Small intestine (tissue), 7 donors: ENCODE measurements around the gene MYLK. TPM values are rescaled to one million over a fixed set of nuclear protein-coding genes. Genes with fewer than 3 reads are reported as not detected.
A peak's percentile ranks its signal among the peaks of the same experiment; 100 is the strongest.

Source experiments
- DNase-seq, 2 donors: peaks; one replicate each; pipeline versions ENCODE4 v3.0.0 to v3.0.0-alpha.2; 2013
- FAIRE-seq: peaks from 2 replicates; lab custom pipeline; 2012; peaks lifted over from hg19 to GRCh38; lab: Jason Lieb, UNC
- H3K27ac ChIP-seq, 3 donors: one replicate each; pipeline ENCODE4 v1.5.1; 2013; ENCODE audit warnings: low read length in 2 of 3, mild to moderate bottlenecking in 2 of 3, control low read depth in 1 of 3, inconsistent platforms in 1 of 3, low read depth in 1 of 3, moderate library complexity in 1 of 3
- H3K27me3 ChIP-seq, 3 donors: one replicate each; pipeline ENCODE4 v1.6.1; 2013; ENCODE audit warnings: low read length in 3 of 3, inconsistent platforms in 1 of 3; ENCODE audit not compliant: control insufficient read depth in 3 of 3, insufficient read depth in 3 of 3
- H3K36me3 ChIP-seq, 3 donors: one replicate each; pipeline ENCODE4 v1.6.1; 2013; ENCODE audit warnings: low read length in 3 of 3, inconsistent platforms in 1 of 3, low read depth in 1 of 3, mild to moderate bottlenecking in 1 of 3, moderate library complexity in 1 of 3; ENCODE audit not compliant: control insufficient read depth in 3 of 3, insufficient read depth in 2 of 3
- H3K4me1 ChIP-seq, 3 donors: one replicate each; pipeline ENCODE4 v1.6.1; 2013; ENCODE audit warnings: low read length in 2 of 3, inconsistent platforms in 1 of 3, low read depth in 1 of 3, mild to moderate bottlenecking in 1 of 3, moderate library complexity in 1 of 3; ENCODE audit not compliant: control insufficient read depth in 3 of 3, insufficient read depth in 2 of 3
- H3K4me3 ChIP-seq, 3 donors: one replicate each; pipeline ENCODE4 v1.5.1; 2013; ENCODE audit warnings: low read length in 3 of 3, control low read depth in 1 of 3, inconsistent platforms in 1 of 3, low read depth in 1 of 3, mild to moderate bottlenecking in 1 of 3, moderate library complexity in 1 of 3
- H3K9me3 ChIP-seq, 2 donors: one replicate each; pipeline ENCODE4 v1.6.1; 2013; ENCODE audit warnings: low read depth in 1 of 2, low read length in 1 of 2; ENCODE audit not compliant: control insufficient read depth in 2 of 2, insufficient read depth in 1 of 2
- WGBS, 3 donors: extraction: QIAGEN DNeasy Blood & Tissue Kit; methylation state at CpG; one replicate each; pipeline ENCODE4 v1.1.7; 2013; 5-methylcytosine and 5-hydroxymethylcytosine counted together
- polyA plus RNA-seq, 4 donors: library from polyadenylated mRNA; stranded (reverse) in 3 of 4; unstranded in 1 of 4; fragments of 200-250 nt in 3 of 4; fragments of 120-200 nt in 1 of 4; gene quantifications; one replicate each; pipeline versions ENCODE4 v1.2.1 to v1.2.3, GENCODE V29; 2013
- donor health status: healthy with polysubstance abuse.
- donor health status: control.
- donor health status: control.
- donor health status: Bipolar disorder and iron deficiency.
- donor health status: healthy.

MYLK gene
- polyA plus RNA-seq, 4 donors = 2.2 to 51.5 (median 24.5) TPM

GRCh38 chr3:123768480-123769355 is 115.4 kb downstream of the MYLK start:
- no peak overlapping the region for H3K27ac ChIP-seq
- H3K27me3 ChIP-seq = no peaks in the 10 kb centered on the region
- DNase-seq = no peak
- no peak overlapping the region for H3K4me3 ChIP-seq
- WGBS, 3 donors = 55 to 69% (median 62%) methylated on average over 8 of the region's 8 CpGs
- H3K4me1 ChIP-seq = peaks cover 0 to 4% (median 0%) of the 10 kb centered on the region in 3 donors
- H3K9me3 ChIP-seq = no peaks in the 10 kb centered on the region
- no peak for FAIRE-seq
- no peaks in the 10 kb centered on the region for H3K36me3 ChIP-seq

- Histone ChIP-seq H3K27me3 (no peaks in the 10 kb centered on the region), H3K4me1 (peaks cover 0 to 4% (median 0%) of the 10 kb centered on the region in 3 donors), H3K9me3 (no peaks in the 10 kb centered on the region), H3K36me3 (no peaks in the 10 kb centered on the region), H3K27ac (no peak overlapping the region), H3K4me3 (no peak overlapping the region)
- DNase-seq (no peak), FAIRE-seq (no peak)
- 57 to 81% (median 69%) methylated on average over 6 of the region's 6 CpGs for WGBS, 3 donors
Observed at GRCh38 chr3:123767564-123768292, 116.4 kb downstream of the MYLK start.

GRCh38 chr3:123767009-123767372 is 117.1 kb downstream of the MYLK start:
- Histone ChIP-seq H3K4me3 (no peak overlapping the region), H3K9me3 (no peaks in the 10 kb centered on the region), H3K27ac (no peak overlapping the region), H3K4me1 (peaks cover 0 to 4% (median 0%) of the 10 kb centered on the region in 3 donors), H3K27me3 (no peaks in the 10 kb centered on the region), H3K36me3 (no peaks in the 10 kb centered on the region)
- DNase-seq (no peak), FAIRE-seq (no peak)
- WGBS, 3 donors = 88 to 92% (median 92%) methylated on average over 7 of the region's 7 CpGs

- Histone ChIP-seq H3K36me3 (no peaks in the 10 kb centered on the region), H3K27ac (no peak overlapping the region), H3K9me3 (no peaks in the 10 kb centered on the region), H3K27me3 (no peaks in the 10 kb centered on the region), H3K4me3 (no peak overlapping the region), H3K4me1 (peaks cover 0 to 4% (median 0%) of the 10 kb centered on the region in 3 donors)
- no peak for FAIRE-seq
- DNase-seq = no peak
- 78 to 87% (median 86%) methylated on average over 13 of the region's 13 CpGs for WGBS, 3 donors
Observed at GRCh38 chr3:123766193-123767008, 117.7 kb downstream of the MYLK start.

- DNase-seq = peak in 1 of 2 donors; percentile 56
- no peak overlapping the region for H3K27ac ChIP-seq
- no peak for FAIRE-seq
Observed at GRCh38 chr3:123765475-123766128, 118.5 kb downstream of the MYLK start.

GRCh38 chr3:123764647-123765046 is 119.5 kb downstream of the MYLK start:
- H3K27ac ChIP-seq = no peak overlapping the region
- H3K27me3 ChIP-seq = no peaks in the 10 kb centered on the region
- no peaks in the 10 kb centered on the region for H3K9me3 ChIP-seq
- no peak overlapping the region for H3K4me3 ChIP-seq
- peaks cover 0 to 6% (median 0%) of the 10 kb centered on the region in 3 donors for H3K4me1 ChIP-seq
- 86 to 90% (median 88%) methylated on average over 8 of the region's 8 CpGs for WGBS, 3 donors
- no peaks in the 10 kb centered on the region for H3K36me3 ChIP-seq
- FAIRE-seq = no peak
- no peak for DNase-seq

More at GRCh38 chr3:123765475-123766128, 118.5 kb downstream of the MYLK start:
- H3K36me3 ChIP-seq = no peaks in the 10 kb centered on the region
- H3K4me1 ChIP-seq = peaks cover 0 to 4% (median 0%) of the 10 kb centered on the region in 3 donors
- WGBS, 3 donors = 74 to 76% (median 76%) methylated on average over 4 of the region's 4 CpGs
- no peaks in the 10 kb centered on the region for H3K27me3 ChIP-seq
- no peak overlapping the region for H3K4me3 ChIP-seq
- no peaks in the 10 kb centered on the region for H3K9me3 ChIP-seq

GRCh38 chr3:123762805-123763204 is 121.3 kb downstream of the MYLK start:
- H3K27me3 ChIP-seq = peaks cover 0 to 4% (median 0%) of the 10 kb centered on the region in 3 donors
- FAIRE-seq (no peak), DNase-seq (no peak)
- WGBS, 3 donors = 66 to 93% (median 82%) methylated on average over 2 of the region's 2 CpGs
- no peak overlapping the region for H3K4me3 ChIP-seq
- no peaks in the 10 kb centered on the region for H3K36me3 ChIP-seq
- no peak overlapping the region for H3K27ac ChIP-seq
- no peaks in the 10 kb centered on the region for H3K9me3 ChIP-seq
- peaks cover 0 to 7% (median 0%) of the 10 kb centered on the region in 3 donors for H3K4me1 ChIP-seq
